HG03097 (cell line): ENCODE measurements around the gene CLCN6.

ENCODE experiments used
- ATAC-seq: cut with Tn5 transposase; IDR thresholded peaks from one replicate; pipeline ENCODE4 v1.9.1; 2021; ENCODE audit not compliant: unreplicated experiment, low FRiP score

Gene CLCN6

GRCh38 chr1:11874624-11875023, 68.6 kb downstream of the CLCN6 start:
- ATAC-seq, result no peak

DNA sequence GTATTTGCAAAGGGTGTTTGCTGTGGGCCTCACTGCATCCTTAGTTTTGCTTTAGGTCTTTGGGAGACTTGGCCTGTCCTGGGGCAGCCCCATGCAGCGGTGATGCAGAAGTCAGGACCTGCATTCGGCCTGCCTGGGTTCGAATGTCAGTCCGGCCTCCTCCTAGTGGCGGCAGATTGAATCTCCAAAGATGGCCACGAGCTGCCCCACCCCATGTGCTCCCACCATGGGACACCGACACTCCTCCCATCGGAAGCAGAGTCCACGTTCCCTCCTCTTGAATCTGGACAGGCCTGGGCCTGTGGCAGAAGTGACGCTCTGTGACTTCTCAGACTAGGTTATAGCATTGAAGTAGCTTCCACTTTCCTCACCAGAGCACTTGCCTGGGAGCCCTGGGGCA, 69.1 kb downstream of the CLCN6 start:
- ATAC-seq, result no peak

DNA sequence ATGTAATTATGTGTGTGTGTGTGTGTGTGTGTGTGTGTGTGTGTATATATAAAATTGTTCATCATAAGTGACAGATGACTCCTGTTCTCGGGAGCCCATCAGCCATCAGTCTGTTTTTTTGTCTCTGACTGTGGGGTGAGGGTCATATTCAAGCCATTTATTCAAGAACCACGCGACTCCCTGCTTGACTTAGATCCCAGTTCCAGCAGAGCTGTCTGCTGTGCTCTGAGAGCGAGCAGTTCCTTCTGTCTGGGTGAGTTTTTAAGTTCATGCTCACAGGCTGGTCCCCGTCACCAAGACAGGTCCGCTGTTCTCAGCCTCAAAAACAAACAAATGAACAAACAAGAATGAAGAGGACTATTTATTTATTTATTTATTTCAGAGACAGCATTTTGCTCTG, 71.1 kb downstream of the CLCN6 start:
- ATAC-seq, result no peak

GRCh38 chr1:11878081-11878890, 72.3 kb downstream of the CLCN6 start:
- ATAC-seq, result no peak

DNA sequence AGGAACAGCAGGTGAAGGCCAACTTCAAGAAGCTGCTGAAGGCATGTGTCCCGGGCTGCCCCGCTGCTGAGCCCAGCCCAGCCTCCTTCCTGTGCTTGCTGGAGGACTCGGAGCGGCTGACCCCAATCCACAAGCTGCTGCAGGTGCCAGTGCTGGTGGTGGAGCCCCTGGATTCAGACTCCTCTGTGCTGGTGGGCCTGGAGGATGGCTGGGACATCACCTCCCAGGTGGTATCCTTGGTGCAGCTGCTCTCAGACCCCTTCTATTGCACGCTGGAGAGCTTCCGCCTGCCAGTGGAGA, 72.8 kb downstream of the CLCN6 start:
- ATAC-seq, result no peak

- ATAC-seq, result no peak
Measured at GRCh38 chr1:11879311-11880180, 73.6 kb downstream of the CLCN6 start.

DNA sequence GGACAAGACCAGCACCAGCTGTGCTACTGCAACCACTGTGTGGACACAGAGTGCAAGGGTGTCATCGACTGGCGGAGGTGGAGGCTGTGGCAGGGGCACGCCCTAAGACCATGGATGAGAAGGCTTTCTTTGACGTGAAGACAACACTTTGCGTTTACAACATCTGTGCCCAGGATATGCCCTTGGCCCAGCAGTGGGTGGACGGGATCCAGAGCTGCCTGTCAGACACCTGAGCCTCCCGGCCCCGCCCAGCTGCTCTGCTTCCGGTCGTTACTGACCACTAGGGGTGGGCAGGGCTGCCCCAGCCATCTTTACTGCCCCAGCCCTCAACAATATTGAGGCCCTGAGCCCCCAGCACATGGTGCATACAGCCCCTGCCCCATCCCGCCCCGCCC, 74.2 kb downstream of the CLCN6 start:
- ATAC-seq, result no peak

DNA sequence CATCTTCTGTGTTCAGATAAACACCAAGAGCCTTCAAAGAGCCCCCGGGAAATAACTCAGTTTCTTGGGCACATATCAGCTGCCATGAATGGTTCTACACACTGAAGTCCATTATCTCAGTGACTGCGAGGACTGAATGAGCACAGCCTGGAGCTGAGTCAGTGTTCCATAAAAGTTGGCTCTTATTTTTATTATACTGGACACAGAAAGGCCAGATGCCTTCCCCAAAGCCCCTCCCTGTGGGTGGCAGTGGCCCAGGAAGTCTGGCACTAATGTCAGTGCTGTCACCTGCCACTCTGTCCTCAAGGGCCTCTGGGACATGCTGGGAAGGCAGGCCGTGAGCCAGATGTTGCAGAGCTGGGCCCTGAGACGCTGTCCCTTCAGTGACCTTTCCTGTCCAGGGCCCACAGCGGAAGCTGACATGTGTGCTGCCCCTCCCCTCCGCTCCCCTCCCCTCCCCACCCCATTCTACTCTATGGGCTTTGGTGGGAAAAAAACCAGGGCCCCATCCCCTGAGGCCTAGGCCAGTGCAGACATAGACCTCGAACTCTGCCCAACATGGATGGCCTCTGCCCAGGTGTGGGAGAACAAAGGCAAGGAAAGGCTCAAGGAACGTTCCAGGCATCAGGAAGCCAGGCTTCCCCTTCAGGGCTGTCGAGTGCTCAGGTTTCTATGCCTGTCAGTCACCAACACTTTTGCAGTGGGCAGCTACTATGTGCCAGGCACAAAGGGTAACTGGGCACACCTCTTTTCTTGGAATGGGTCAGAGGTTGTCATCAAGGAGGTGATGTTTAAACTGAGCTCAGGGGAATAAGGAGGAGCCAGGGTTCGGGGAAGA, 75.1 kb downstream of the CLCN6 start:
- no peak for ATAC-seq

DNA sequence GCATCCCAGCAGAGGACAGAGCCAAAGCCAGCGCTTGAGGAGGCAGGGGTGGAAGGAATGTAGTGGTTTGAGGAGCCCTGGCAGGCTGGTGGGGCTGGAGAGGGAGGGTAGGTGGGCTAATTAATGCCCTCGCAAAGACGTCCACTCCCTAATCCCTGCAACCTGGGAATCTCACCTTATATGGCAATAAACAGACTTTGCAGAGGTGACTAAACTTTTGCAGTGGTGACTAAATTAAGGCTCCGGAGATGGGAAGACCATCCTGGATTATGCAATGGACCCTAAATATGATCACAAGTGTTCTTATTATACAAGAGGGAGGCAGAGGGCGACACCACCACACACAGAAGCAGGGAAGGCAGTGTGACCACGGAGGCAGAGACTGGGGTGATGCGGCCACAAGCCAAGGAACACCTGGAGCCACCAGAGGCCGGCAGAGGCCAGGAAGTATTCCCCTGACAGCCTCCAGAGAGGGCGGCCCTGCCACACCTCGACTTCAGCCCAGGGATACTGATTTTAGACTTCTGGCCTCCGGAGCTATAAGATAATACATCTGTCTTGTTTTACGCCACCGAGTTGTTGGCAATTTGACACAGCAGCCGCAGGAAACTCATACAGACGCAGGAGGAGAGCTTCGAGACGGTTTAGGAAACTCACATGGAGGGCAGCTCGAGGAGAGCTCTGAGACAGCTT, 75.9 kb downstream of the CLCN6 start:
- ATAC-seq, result no peak

DNA sequence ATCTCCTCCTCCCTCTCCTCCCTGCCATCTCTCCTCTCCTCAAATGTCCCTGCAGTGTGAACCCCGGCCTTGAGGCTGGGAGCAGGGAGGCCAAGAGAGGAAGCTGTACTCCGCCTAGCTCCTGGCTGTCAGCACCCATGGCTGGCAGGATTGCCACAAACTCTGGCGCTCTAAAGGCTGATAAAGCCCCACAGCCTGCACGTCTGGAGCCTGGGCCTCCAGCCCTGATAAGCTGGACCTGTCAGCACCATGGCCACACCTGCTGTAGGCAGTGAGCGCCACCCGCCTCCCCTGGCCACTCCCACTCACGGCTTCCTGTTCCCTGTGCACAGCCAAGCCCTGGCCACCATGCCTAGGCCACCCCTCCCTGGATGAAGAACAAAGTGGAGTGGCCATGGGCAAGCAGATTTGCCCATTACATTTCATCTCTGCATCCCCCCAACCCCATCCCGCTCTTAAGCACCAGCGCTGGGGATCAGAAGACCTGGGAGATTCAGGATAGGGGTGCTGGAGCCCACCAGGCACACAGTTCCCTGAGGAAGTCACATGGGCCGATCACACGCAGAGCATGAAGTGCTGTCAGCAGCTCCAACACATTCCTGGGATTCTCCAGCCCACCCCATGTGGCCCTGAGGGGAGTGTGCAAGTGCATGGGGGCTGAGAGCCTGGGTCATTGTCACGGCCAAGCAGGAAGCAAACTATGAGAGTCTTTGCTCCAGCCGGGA, 77.0 kb downstream of the CLCN6 start:
- no peak for ATAC-seq

- no peak for ATAC-seq
Measured at GRCh38 chr1:11885916-11886315, 79.9 kb downstream of the CLCN6 start.

GRCh38 chr1:11886986-11887665, 81.1 kb downstream of the CLCN6 start:
- no peak for ATAC-seq

- no peak for ATAC-seq
Measured at GRCh38 chr1:11887666-11888007, 81.6 kb downstream of the CLCN6 start.

GRCh38 chr1:11888206-11888876, 82.3 kb downstream of the CLCN6 start:
- ATAC-seq, result no peak

DNA sequence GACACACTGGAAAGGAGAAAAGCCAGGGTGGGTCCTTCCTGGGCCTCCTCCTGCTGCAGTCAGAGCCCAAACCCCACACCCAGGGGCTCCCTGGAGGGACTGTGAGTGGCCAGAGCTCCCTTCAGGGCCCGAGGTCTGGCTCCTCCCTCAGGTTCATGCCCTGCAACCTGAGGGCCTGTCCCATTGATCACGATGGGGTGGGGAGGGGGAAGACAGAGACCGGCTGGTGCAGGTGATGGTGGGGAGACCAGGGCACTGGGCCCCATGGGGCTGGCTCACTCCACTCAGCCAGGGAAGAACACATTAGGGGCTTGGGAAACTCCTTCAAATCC, 82.9 kb downstream of the CLCN6 start:
- ATAC-seq, result no peak

GRCh38 chr1:11891433-11892186, 85.6 kb downstream of the CLCN6 start:
- ATAC-seq, result no peak
